Amygdala (tissue), 56 donors: ENCODE results near the gene CYB561D2.

ENCODE experiments used
- DNase-seq, 56 donors: peaks; one replicate each; lab custom pipeline; 2025; lab: John Stamatoyannopoulos, UW

CYB561D2 gene

GRCh38 chr3:50383750-50384149 lies 33.1 kb downstream of the CYB561D2 start:
- DNase-seq = no peak

GRCh38 chr3:50385754-50386153 lies 35.1 kb downstream of the CYB561D2 start:
- DNase-seq = no peak

- peak in 10 of 56 donors; percentile 1 to 25 (median 13) for DNase-seq
Observed at GRCh38 chr3:50388016-50388719, 37.5 kb downstream of the CYB561D2 start.

- no peak for DNase-seq
Observed at GRCh38 chr3:50388720-50389413, 38.2 kb downstream of the CYB561D2 start.

GRCh38 chr3:50389414-50389767 lies 38.7 kb downstream of the CYB561D2 start:
- no peak for DNase-seq

- DNase-seq = peak in 32 of 56 donors; percentile 2 to 76 (median 24)
Observed at GRCh38 chr3:50390508-50391224, 40.0 kb downstream of the CYB561D2 start.

GRCh38 chr3:50392101-50392715 lies 41.5 kb downstream of the CYB561D2 start:
- DNase-seq = peak in 19 of 56 donors; percentile 4 to 60 (median 21)

- DNase-seq = no peak
Observed at GRCh38 chr3:50393061-50393460, 42.4 kb downstream of the CYB561D2 start.

- DNase-seq = no peak
Observed at GRCh38 chr3:50395070-50395860, 44.6 kb downstream of the CYB561D2 start.

- DNase-seq = no peak
Observed at GRCh38 chr3:50396502-50396901, 45.8 kb downstream of the CYB561D2 start.

- DNase-seq = no peak
Observed at GRCh38 chr3:50401978-50402595, 51.4 kb downstream of the CYB561D2 start.
